HG03045 (cell line): ENCODE measurements around the gene CACTIN.

Experiments
- ATAC-seq: cut with Tn5 transposase; IDR thresholded peaks from one replicate; pipeline ENCODE4 v1.9.1; 2021; ENCODE audit warnings: mild to moderate bottlenecking, moderate library complexity; ENCODE audit not compliant: unreplicated experiment

Gene CACTIN

DNA sequence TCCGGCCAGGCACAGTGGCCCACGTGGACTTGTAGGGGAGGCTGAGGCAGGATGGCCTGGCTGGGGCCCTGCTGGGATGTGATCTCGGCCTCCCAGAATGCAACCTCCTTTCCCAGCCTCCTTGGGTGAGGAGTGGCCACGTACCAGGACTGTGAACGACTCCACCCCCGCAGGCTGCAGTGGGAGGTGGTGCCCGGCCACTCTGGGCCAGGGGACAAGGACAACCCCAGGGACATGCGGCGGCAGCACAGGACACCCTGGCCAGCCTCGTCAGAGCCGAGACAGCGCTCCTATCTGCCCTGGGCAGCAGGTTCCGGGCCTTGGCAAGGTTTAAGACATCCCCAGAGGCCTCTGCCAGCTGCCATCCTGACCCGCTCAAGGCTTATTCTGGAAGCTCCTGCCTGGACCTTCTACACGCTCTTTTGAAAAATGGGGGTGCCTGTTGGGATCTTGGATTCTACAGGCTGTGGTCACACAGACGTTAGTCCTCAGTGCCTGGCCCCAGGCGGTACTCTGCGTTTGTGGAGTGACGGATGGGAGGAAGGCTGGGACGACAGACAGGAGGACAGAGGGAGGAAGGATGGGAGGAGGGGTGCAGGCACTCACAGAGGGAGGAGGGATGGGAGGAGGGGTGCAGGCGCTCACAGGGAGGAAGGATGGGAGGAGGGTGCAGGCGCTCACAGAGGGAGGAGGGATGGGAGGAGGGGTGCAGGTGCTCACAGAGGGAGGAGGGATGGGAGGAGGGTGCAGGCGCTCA lies 19.9 kb upstream of the CACTIN start:
- no peak for ATAC-seq

DNA sequence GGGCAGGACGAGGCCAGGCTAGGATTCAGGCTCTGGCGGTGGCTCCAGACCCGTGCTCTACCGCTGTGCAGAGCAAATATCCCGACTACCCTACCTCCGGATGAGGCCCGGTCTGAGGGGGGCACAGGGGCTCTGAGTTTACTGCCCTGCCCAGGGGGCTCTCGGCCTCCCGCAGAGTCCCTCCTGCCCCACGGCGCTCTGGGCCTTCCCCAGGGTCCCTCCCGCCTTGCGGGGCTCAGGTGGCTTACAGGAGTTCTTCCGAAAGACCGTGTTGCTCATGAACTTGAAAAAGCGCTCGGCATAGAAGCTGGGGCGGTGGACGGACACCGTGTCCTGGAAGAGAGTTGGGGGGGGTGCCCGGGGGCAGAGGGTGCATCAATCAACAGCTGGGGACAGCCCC lies 19.1 kb upstream of the CACTIN start:
- ATAC-seq, result no peak

DNA sequence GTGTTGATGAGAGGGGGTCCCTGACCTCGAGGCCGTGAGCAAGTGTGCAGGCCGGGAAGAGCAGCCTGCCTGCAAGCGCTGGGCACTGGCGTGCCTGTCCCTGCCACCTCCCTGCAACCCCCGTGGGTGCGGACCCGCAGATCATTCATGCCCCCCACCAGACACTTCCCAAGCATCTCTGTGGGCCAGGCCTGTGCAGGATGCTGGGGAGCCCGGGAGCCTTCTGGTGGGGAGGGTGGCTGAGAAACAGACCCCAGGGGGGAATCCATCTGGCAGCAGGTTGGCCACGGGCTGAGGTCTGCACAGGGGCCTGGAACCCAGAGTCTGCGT lies 18.4 kb upstream of the CACTIN start:
- no peak for ATAC-seq

DNA sequence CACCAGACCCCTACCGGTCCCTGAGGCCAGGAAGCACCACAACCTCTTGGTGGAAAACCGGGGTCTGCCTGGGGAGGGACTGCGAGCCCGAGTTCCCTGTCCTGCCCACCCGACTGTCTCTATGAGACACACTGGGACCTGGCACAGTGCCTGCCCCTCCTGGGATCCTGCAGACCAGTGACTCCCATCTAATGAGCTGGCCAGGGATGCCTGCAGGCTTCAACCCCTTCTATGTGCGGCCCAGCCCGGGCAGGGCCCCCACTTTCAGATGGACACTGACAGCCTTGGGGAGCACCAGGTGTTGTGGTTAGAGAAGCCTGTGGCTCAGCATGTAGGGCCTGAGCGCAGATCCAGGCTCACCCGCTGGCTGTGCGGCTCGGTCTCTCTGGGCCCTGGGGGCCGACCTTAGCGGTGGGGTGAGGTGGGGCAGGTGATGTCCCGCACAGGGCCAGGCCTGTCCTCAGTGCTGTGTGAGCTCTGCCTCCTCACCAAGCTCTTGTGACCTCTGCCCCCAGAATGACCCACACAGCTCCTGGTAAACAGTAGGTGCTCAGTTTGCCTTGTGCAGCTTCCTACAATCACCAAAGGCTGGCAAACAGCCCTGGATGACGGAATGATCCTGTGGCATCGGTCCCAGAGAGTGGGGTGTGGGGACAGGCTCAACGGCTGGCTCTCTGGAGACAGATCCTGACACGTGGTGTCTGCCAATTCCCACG lies 17.9 kb upstream of the CACTIN start:
- ATAC-seq, result no peak

DNA sequence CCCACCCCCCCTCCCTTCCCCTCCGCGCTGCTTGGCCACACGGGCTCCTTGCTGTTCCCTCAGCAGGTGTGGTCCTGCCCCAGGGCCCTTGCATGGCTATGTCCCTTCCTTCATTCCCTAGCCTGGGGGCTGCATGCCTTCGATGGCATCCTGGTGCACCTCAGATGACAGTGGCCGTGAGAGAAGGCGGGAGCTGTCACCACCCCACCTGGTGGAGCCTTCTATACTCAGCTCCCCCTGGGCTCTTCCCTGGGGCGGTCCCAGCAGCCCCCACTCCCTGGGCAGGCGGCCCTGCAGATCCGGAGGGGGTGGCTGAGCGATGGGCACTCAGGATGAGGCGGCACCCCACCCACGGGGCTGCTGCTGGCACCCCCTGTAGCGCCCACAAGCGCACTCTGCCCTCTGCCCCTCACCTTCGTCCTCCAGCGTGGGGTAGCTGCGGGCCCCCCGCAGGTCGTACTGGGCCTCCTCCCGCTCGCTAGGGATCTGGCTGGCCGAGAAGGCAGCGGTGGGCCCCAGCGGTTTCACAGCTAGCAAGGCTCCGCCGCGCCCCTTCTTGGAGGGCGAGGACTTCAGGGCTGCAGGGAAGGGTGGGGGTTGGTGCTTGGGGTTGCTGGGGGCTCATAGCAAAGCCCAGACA lies 17.2 kb upstream of the CACTIN start:
- ATAC-seq, result no peak

- ATAC-seq, result no peak
Measured at GRCh38 chr19:3642987-3643673, 16.5 kb upstream of the CACTIN start.

DNA sequence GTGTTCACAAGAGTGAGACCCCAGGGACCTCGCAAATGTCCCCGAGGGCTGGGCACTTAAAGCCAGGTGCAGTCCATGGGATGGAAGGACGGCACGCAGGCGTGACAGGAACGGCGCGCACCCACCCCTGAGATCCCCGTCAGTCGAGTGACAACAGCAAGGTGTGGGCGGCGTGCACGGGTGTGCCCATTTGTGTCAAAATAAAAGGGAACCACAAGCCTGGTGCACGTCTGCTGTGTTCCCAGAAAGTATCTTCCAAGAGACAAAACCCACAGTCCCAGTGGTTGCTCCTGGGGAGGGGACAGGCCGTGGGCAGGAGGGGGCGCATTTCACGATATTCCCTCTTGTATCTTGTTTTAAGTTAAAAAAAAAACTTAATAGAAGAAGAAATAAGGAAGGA lies 15.7 kb upstream of the CACTIN start:
- ATAC-seq, result no peak

GRCh38 chr19:3641515-3642269 lies 15.1 kb upstream of the CACTIN start:
- no peak for ATAC-seq

DNA sequence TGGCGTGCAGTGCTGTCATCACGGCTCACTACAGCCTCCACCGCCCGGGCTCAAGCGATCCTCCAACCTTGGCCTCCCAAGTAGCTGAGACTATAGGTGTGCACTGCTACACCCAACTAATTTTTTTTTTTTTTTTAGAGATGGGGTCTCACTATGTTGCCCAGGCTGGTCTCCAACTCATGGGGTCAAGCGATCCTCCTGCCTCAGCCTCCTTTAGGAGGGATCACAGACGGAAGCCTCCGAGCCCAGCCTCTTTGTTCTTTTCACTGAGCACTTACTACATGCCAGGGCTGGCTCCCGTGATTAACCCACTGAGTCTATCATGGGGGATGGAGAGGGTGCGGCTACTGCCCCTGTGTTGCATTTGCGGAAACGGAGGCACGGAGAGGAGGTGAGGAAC lies 12.9 kb upstream of the CACTIN start:
- no peak for ATAC-seq

- no peak for ATAC-seq
Measured at GRCh38 chr19:3638208-3639193, 11.9 kb upstream of the CACTIN start.

GRCh38 chr19:3637621-3638020 lies 11.0 kb upstream of the CACTIN start:
- ATAC-seq, result no peak

DNA sequence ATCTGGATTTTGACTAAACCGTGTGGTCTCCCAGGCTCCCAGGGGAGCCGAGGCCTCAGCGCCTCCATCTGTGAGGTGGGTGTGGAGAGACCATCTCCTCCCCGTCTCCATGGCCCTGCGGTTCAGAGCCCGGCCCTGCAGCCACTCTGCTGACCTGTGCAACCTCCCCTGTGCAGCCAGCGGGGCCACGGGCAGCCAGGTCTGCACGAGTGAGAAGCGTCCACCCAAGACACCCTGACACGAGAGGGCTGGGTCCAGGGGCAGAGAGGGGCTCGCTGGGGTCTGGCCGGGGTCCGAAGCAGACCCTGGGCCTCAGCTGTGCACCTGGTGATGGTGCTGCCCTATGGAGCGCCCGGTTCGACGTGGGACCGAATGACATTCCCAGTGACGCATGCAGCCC lies 10.4 kb upstream of the CACTIN start:
- ATAC-seq, result no peak

DNA sequence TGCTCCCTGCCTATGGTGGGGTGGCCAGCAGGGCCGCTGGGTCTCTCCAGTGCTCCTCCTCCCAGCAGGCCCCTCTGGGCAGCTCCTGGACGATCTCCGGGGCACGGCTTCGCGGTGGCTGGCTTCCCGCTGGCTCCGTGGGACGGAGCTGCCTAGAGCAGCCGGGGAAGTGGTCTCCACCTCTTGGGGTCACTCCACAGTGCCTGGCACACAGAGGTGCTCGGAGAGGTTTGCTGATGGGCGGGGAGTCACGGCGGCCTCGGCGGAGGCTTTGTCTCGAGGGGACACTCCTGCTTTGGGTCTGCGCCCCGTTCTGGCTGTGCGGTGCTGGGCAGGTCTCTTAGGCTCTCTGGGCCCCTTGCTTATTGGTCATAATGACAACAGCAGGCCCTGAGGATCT lies 9.9 kb upstream of the CACTIN start:
- ATAC-seq, result no peak

DNA sequence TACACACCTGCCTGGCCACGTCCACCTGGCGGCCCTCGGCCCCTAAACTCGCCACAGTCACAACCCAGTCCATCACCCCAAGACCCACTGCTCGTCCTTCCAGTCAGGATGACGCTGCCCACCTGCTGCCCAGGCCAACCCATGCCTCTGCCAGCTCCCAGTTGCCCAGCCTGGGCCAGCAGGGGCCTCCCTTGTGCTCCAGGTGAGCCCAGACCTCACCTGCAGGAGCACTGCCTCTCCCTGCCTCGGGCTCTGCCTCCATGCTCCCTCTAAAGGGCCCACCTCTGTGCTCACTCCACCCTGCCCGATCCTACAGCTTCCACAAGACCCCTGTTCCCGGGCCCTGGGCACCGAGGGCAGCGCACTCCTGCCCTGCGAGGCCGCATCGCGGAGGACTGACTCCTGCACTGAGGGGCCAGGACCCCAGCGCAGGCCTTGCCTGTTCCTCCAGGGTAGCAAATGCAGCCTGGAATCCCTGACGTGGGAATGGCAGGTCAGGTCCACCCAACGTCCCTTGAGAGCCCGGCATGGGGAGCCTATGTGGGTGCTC lies 8.0 kb upstream of the CACTIN start:
- no peak for ATAC-seq

DNA sequence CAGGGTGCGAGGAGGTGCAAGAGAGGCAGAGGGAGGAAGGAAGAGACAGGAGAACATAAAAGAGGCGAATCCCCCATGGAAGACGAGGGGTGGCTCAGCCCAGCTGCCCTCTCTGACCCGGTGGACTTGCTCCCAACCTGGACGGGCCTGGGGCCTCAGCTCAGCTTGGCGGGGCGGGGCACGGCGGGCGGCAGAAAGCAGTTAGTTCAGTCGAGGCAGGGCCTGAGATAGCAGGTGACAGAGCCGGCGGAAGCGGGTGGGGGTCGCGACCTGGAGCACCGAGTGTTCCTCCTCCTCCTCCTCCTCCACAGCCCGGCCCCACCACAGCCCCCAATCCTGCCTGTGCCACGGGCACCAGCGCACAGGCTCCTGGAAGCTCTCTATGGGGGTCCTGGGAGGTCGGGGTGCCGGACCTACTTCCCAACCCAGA lies 7.0 kb upstream of the CACTIN start:
- no peak for ATAC-seq

DNA sequence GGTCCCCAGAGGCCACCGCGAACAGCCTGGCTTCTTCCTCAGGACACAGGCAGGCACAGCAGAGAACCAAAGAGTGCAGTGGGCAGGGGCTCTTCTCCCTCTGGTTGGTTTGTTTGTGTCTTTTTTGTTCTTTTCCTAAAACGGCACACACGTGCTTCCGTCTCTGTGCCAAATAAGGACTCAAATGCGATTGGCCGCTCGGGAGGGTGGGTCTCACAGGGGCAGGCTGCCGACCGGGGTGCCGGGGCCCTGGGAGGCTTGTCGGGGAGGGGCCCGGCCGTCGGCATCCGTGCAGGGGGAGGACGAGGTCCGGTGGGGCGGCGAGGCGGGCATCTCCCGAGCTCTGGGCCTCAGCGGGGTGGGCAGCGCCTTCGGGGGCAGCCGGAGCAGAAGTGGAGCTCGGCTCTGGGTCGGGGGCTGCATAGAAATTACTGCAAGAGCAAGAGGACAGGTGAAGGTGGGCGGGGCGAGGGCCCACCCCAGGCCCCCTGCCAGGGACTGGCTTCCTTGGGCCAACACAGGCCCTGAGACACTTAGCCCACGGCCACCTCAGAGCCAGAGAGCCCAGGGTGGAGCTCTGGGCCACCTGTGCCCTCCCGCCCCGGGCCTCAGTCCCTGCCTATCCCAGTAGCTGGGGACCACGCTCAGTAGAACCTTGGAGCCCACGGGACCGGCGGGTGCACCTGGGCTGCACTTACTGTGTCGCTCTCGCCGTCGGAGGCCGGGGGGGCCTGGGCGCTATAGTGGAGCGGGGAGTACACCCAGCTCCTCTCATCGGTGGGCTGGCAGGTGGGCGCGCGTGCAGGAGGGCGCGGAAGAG lies 6.4 kb upstream of the CACTIN start:
- ATAC-seq, result no peak

- no peak for ATAC-seq
Measured at GRCh38 chr19:3632098-3632497, 5.5 kb upstream of the CACTIN start.

DNA sequence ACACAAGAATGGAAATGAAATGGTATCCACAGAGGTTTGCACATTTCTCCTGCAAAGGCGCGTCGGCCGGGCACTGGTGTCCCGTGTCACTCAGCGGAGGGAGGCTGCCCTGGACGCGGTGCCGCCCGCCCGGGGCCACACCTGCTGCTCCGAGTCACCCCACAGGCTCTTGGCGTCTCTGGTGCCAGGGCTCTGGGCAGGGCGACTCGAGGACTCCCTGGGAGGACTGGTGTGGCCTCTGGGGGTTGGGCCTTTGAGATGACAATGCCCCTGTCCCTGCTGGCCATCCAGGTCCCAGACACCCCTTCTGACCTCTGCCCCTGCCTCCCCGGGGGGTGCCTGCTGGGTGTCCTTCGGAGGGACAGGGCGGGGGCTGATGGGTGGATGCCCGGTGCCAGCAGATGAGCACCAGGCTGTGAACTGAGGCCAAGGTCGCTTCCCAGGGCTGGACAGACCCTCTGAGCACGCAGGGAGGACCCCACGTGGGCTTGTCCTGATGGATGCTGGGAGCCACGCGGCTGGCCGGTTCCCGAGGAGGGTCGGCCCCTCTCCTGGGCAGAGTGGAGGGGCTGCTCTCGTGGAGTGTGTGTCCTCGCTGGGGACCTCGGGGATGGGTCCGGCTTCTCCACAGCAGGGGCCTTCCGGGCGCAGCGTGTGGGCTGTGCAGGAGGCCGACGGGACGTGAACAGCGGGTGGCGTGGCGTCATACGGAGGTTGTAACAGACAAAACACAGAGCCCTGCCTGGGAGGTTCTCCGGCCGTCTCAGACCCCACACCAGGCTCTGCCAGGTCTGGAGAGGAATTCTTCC lies 4.7 kb upstream of the CACTIN start:
- ATAC-seq, result no peak
